Parathyroid adenoma (tissue), 2 donors: ENCODE data around the gene FRMD4A.

Source experiments
- H2AFZ ChIP-seq: fragments of 300-600 bp; sonication (generic); one replicate; pipeline ENCODE4 v1.7.0; 2017; ENCODE audit warnings: antibody characterized with exemption, mild to moderate bottlenecking
- H3K27ac ChIP-seq: fragments of 300-600 bp; sonication (generic); one replicate; pipeline ENCODE4 v1.7.0; 2017
- H3K27me3 ChIP-seq: fragments of 300-600 bp; sonication (generic); one replicate; pipeline ENCODE4 v1.7.0; 2017; ENCODE audit warnings: low read length; ENCODE audit not compliant: control insufficient read depth, insufficient read depth
- H3K36me3 ChIP-seq: fragments of 300-600 bp; sonication (generic); one replicate; pipeline ENCODE4 v1.7.0; 2017; ENCODE audit warnings: low read length; ENCODE audit not compliant: control insufficient read depth, insufficient read depth
- H3K4me1 ChIP-seq: fragments of 300-600 bp; sonication (generic); one replicate; pipeline ENCODE4 v1.7.0; 2017; ENCODE audit warnings: control low read depth
- H3K4me2 ChIP-seq: fragments of 300-600 bp; sonication (generic); one replicate; pipeline ENCODE4 v1.7.0; 2017; ENCODE audit warnings: low read length
- H3K4me3 ChIP-seq: fragments of 300-600 bp; sonication (generic); one replicate; pipeline ENCODE4 v1.7.0; 2017; ENCODE audit warnings: low read depth, low read length
- H3K79me2 ChIP-seq: fragments of 300-600 bp; sonication (generic); one replicate; pipeline ENCODE4 v1.7.0; 2017; ENCODE audit warnings: control low read depth
- H3K9ac ChIP-seq: fragments of 300-600 bp; sonication (generic); one replicate; pipeline ENCODE4 v1.7.0; 2017; ENCODE audit warnings: mild to moderate bottlenecking
- H3K9me3 ChIP-seq: fragments of 300-600 bp; sonication (generic); one replicate; pipeline ENCODE4 v1.7.0; 2017; ENCODE audit warnings: low read length; ENCODE audit not compliant: control insufficient read depth
- TF ChIP-seq, protein P1 (sequence below): fragments of 300-600 bp; sonication (generic); IDR thresholded peaks from one replicate; pipeline ENCODE4 v1.7.0; 2017; ENCODE audit warnings: antibody characterized with exemption, mild to moderate bottlenecking
- donor health status: primary hyperparathyroidism.

FRMD4A gene

DNA sequence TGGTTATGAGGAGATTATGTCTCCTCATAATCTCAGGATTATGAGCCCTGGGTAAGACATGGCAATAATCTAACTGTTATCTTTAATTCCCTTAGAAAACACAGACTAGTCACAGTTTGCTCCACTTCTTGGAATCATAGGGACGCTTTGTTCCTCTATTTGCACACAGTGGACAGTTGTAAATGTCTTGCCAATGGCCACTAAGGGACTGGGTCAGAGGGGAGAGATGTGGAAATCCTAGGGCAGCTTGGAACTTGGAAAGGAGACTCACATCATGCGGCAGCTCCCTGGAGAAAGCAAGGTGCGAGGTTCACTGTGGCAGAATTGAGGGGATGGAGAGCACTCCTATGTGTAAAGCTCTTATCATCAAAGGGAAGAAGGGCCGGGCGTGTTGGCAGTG, 477.9 kb downstream of the FRMD4A start:
- TF ChIP-seq, protein P1, sequence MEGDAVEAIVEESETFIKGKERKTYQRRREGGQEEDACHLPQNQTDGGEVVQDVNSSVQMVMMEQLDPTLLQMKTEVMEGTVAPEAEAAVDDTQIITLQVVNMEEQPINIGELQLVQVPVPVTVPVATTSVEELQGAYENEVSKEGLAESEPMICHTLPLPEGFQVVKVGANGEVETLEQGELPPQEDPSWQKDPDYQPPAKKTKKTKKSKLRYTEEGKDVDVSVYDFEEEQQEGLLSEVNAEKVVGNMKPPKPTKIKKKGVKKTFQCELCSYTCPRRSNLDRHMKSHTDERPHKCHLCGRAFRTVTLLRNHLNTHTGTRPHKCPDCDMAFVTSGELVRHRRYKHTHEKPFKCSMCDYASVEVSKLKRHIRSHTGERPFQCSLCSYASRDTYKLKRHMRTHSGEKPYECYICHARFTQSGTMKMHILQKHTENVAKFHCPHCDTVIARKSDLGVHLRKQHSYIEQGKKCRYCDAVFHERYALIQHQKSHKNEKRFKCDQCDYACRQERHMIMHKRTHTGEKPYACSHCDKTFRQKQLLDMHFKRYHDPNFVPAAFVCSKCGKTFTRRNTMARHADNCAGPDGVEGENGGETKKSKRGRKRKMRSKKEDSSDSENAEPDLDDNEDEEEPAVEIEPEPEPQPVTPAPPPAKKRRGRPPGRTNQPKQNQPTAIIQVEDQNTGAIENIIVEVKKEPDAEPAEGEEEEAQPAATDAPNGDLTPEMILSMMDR = no peak
- Histone ChIP-seq H3K27me3 (no peaks in the 10 kb centered on the region), H2AFZ (no peak overlapping the region), H3K27ac (no peak overlapping the region), H3K36me3 (no peaks in the 10 kb centered on the region), H3K9me3 (no peaks in the 10 kb centered on the region), H3K4me1 (no peaks in the 10 kb centered on the region), H3K4me3 (no peak overlapping the region), H3K4me2 (no peak overlapping the region), H3K9ac (no peak overlapping the region), H3K79me2 (no peaks in the 10 kb centered on the region)

DNA sequence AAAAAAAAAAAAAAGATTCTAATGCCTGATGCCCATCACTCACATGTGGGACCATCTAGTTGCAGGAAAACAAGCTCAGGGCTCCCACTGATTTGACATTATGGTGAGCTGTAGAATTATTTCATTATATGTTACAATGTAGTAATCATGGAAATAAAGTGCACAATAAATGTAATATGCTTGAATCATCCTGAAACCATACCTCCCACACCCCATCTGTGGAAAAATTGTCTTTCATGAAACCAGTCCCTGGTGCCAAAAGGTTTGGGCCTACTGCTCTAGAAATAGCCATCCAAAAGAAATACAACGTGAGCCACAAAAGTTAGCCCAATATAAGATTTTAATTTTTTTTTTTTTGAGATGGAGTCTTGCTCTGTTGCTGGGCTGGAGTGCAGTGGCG, 478.8 kb downstream of the FRMD4A start:
- Histone ChIP-seq H3K27ac (no peak overlapping the region), H3K4me1 (no peaks in the 10 kb centered on the region)

DNA sequence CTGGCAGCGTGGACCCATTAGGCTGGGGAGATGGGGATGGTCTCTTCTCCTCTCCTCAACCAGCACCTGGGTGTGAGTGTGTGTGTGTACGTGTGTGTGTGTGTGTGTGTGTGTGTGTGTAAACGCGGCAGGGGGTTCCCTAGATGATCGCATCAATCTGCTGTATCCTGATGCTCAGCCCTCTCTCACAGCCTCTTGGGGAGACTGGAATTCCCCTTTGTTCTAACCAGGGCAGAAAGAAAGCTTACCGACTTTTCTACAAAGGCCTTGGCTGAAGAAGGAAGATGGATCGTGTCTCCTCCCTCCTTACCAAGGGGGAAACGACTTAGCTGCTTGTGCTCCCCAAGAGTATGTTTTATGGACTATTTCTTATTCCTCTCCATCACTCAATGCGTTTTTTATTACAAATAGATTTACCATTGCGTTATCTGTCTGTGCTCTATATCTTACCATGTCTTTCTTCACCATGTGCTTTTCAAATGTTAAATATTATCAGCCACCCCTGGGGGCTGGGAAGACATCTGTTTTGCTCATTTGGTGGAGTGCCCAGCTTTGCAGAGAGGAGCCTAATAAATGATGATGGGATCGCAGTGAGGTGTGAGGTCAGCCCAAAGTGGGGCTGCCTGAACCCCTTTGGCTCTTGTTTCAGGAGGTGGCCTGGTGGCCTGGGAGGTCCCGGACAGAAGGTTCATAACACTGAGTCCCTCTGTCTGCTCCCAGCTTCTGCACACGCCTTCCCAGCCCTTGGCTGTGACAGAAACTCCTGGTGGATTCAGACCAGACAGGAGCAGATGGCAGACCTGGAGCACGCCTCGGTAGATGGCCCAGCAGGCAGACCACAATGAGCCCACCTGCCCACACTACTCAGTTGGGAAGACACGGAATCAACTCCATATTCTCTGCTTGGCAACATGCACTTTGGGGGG, 481.9 kb downstream of the FRMD4A start:
- Histone ChIP-seq H3K4me3 (no peak overlapping the region), H3K27me3 (no peaks in the 10 kb centered on the region), H3K36me3 (no peaks in the 10 kb centered on the region)

More for the DNA sequence above, 478.8 kb downstream of the FRMD4A start:
- Histone ChIP-seq H3K4me2 (no peak overlapping the region), H2AFZ (no peak overlapping the region), H3K36me3 (no peaks in the 10 kb centered on the region), H3K9ac (no peak overlapping the region), H3K79me2 (no peaks in the 10 kb centered on the region), H3K9me3 (no peaks in the 10 kb centered on the region), H3K27me3 (no peaks in the 10 kb centered on the region), H3K4me3 (no peak overlapping the region)
- TF ChIP-seq, protein P1 = no peak

DNA sequence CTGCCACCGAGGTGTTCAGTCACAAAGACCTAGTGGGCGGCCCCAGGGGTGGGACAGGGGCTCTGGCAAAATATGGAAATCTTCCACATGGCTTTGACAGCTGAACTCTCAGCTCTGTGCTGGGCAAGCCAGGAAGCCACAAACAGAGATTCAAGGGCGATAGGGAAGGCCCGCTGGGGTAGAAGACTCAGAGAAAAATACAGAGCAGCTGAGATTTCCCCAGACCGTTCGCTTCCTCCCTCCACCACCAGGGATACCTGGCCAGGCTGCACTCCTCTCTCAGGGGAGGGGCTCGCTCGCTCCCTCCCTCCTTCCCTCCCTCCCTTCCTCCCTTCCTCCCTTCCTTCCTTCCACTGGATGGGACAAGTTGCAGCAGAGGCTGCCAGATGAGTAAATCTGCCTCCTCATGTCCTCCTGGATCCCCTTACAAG, 483.5 kb downstream of the FRMD4A start:
- H2AFZ ChIP-seq = no peak overlapping the region
- no peak overlapping the region for H3K9ac ChIP-seq
- H3K9me3 ChIP-seq = no peaks in the 10 kb centered on the region
- no peaks in the 10 kb centered on the region for H3K27me3 ChIP-seq
- H3K79me2 ChIP-seq = no peaks in the 10 kb centered on the region
- H3K4me1 ChIP-seq = no peaks in the 10 kb centered on the region
- no peaks in the 10 kb centered on the region for H3K36me3 ChIP-seq
- no peak overlapping the region for H3K4me3 ChIP-seq
- H3K27ac ChIP-seq = no peak overlapping the region
- no peak overlapping the region for H3K4me2 ChIP-seq
- TF ChIP-seq, protein P1 = no peak

More for the DNA sequence above, 481.9 kb downstream of the FRMD4A start:
- H2AFZ ChIP-seq = no peak overlapping the region
- H3K4me1 ChIP-seq = no peaks in the 10 kb centered on the region
- TF ChIP-seq, protein P1 = no peak
- no peaks in the 10 kb centered on the region for H3K79me2 ChIP-seq
- H3K9ac ChIP-seq = no peak overlapping the region
- H3K27ac ChIP-seq = no peak overlapping the region
- H3K9me3 ChIP-seq = no peaks in the 10 kb centered on the region
- no peak overlapping the region for H3K4me2 ChIP-seq

DNA sequence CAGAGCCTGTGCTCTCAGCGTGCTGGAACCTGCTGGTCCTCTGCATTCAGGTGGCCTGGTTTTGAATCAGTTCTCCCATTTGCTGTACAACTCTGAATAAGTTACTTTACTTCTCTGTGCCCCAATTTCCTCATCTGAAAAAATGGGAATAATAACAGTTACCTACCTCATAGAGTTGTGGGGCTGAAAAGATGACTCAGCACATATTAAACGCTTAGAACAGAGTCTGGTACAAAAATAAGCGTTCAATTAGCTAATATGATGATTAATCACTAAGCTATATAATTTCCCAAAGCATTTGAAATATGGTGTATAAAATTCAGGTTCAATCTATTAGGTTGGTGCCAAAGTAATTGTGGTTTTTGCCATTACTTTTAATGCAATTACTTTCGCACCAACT, 484.8 kb downstream of the FRMD4A start:
- Histone ChIP-seq H3K4me1 (no peaks in the 10 kb centered on the region), H3K27ac (no peak overlapping the region), H2AFZ (no peak overlapping the region), H3K79me2 (no peaks in the 10 kb centered on the region), H3K27me3 (no peaks in the 10 kb centered on the region), H3K4me3 (no peak overlapping the region), H3K9ac (no peak overlapping the region), H3K36me3 (no peaks in the 10 kb centered on the region), H3K9me3 (no peaks in the 10 kb centered on the region), H3K4me2 (no peak overlapping the region)
- TF ChIP-seq, protein P1 = no peak
